ENCODE results near the gene BTC. TPM values are rescaled to one million over a fixed set of nuclear protein-coding genes. Genes with fewer than 3 reads are reported as not detected.

BTC gene
- polyA plus RNA-seq, 1 of the 3 experiments (the other 2 are of a cell fraction) = not detected

GRCh38 chr4:74770226-74770910 lies 24.0 kb downstream of the BTC start:
- POLR2A ChIA-PET = no interaction called here
- Histone ChIP-seq H3K27me3 (ENCODE audit: insufficient read depth) (no peaks in the 10 kb centered on the region; the same call in 1 of the 2 replicates), H3K79me2 (ENCODE audit: insufficient read depth) (no peaks in the 10 kb centered on the region), H3K9me2 (no peaks in the 10 kb centered on the region), H2AFZ (ENCODE audit: low read depth) (no peak overlapping the region), H3K9me3 (no peaks in the 10 kb centered on the region), H3K9ac (no peak overlapping the region), H3K4me3 (ENCODE audit: low read depth in 2 of 2, low read length in 1 of 2) (no peak overlapping the region), H4K20me1 (ENCODE audit: insufficient read depth) (no peaks in the 10 kb centered on the region), H3K4me2 (no peak overlapping the region), H3F3A (replicated peaks; ENCODE audit: insufficient read depth) (no peaks in the 10 kb centered on the region), H3K4me1 (ENCODE audit: control insufficient read depth in 1 of 2, insufficient read depth in 2 of 2, low read depth in 1 of 2, low read length in 1 of 2) (no peaks in the 10 kb centered on the region), H3K27ac (ENCODE audit: low read depth in 2 of 2, low read length in 1 of 2) (no peak overlapping the region), H3K36me3 (replicated peaks in 1 of 2; ENCODE audit: control insufficient read depth in 1 of 2, insufficient read depth in 2 of 2, low read length in 1 of 2) (no peaks in the 10 kb centered on the region)
- WGBS (ENCODE audit: low lambda C conversion rate) = 6% methylated on average over 4 of the region's 4 CpGs
- no peak for TF ChIP-seq NFIC (IDR thresholded peaks at IDR 0.05; ENCODE audit: borderline replicate concordance)
- TF ChIP-seq RFX5 (IDR thresholded peaks at IDR 0.05; ENCODE audit: low read length) = no peak
- no peak for TF ChIP-seq MAX (IDR thresholded peaks at IDR 0.05; ENCODE audit: low read depth)
- no peak for TF ChIP-seq USF2 (IDR thresholded peaks at IDR 0.05; ENCODE audit: borderline replicate concordance, low read depth, low read length)
- no peak for TF ChIP-seq FOXM1 (IDR thresholded peaks at IDR 0.05; ENCODE audit: low read depth)
- TF ChIP-seq RAD21 (IDR thresholded peaks at IDR 0.05; ENCODE audit: low read length) = no peak
- TF ChIP-seq RCOR1 (IDR thresholded peaks at IDR 0.05; ENCODE audit: low read length) = no peak
- no peak for DNase-seq
- CTCF ChIA-PET = no interaction called here

- Histone ChIP-seq H3F3A (replicated peaks; ENCODE audit: insufficient read depth) (no peaks in the 10 kb centered on the region), H2AFZ (ENCODE audit: low read depth) (no peak overlapping the region), H3K79me2 (ENCODE audit: insufficient read depth) (no peaks in the 10 kb centered on the region), H3K36me3 (replicated peaks in 1 of 2; ENCODE audit: control insufficient read depth in 1 of 2, insufficient read depth in 2 of 2, low read length in 1 of 2) (no peaks in the 10 kb centered on the region), H3K4me1 (ENCODE audit: control insufficient read depth in 1 of 2, insufficient read depth in 2 of 2, low read depth in 1 of 2, low read length in 1 of 2) (no peaks in the 10 kb centered on the region), H4K20me1 (ENCODE audit: insufficient read depth) (no peaks in the 10 kb centered on the region), H3K9me2 (no peaks in the 10 kb centered on the region), H3K9me3 (no peaks in the 10 kb centered on the region), H3K4me3 (ENCODE audit: low read depth in 2 of 2, low read length in 1 of 2) (no peak overlapping the region), H3K4me2 (no peak overlapping the region), H3K27me3 (ENCODE audit: insufficient read depth) (no peaks in the 10 kb centered on the region), H3K27ac (ENCODE audit: low read depth in 2 of 2, low read length in 1 of 2) (no peak overlapping the region), H3K9ac (no peak overlapping the region)
- DNase-seq = no peak
- TF ChIP-seq YY1 (IDR thresholded peaks at IDR 0.05; ENCODE audit: low read depth) (no peak), FOXM1 (IDR thresholded peaks at IDR 0.05; ENCODE audit: low read depth) (no peak), EP300 (IDR thresholded peaks at IDR 0.05; ENCODE audit: borderline replicate concordance in 1 of 2, low read depth in 1 of 2, low read length in 1 of 2) (no peak), PBX3 (IDR thresholded peaks at IDR 0.05) (no peak), RFX5 (IDR thresholded peaks at IDR 0.05; ENCODE audit: low read length) (no peak), FOSL2 (IDR thresholded peaks at IDR 0.05; ENCODE audit: borderline replicate concordance, low read depth) (no peak), RCOR1 (IDR thresholded peaks at IDR 0.05; ENCODE audit: low read length) (no peak), RXRA (IDR thresholded peaks at IDR 0.05; ENCODE audit: borderline replicate concordance, low read depth) (no peak)
- CTCF ChIA-PET = no interaction called here
- 0% methylated on average over 2 of the region's 2 CpGs for whole genome bisulfite sequencing (ENCODE audit: low lambda C conversion rate)
- POLR2A ChIA-PET = no interaction called here
Measured at GRCh38 chr4:74768857-74769525, 25.3 kb downstream of the BTC start.

Measured in SK-N-SH (cell line).